Medulla oblongata (tissue), 1 donor: ENCODE results near the gene IGSF10.

ENCODE experiments used
- DNase-seq: peaks from one replicate; pipeline ENCODE4 v3.0.0-alpha.2; 2015; ENCODE audit errors: extremely low spot score

Gene IGSF10

DNA sequence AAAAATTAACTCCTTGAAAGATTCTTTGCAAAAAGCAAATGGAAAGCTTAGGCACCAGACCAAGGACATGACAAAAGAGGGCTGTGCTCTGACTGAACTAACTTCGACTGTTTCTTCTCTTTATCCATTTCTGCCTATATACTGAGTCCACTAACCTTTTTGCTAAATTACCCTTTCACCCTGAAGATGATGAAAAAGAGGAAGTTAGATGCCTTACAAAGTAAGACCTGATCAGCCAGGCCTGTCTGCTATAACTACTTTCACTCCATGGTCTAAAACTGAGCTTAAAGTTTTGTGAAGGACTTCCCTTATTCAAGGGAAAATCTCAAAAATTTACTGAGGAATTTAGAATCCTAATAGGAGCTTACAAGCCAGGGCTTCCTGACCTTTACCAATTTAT, 6.2 kb upstream of the IGSF10 start:
- DNase-seq: no peak

DNA sequence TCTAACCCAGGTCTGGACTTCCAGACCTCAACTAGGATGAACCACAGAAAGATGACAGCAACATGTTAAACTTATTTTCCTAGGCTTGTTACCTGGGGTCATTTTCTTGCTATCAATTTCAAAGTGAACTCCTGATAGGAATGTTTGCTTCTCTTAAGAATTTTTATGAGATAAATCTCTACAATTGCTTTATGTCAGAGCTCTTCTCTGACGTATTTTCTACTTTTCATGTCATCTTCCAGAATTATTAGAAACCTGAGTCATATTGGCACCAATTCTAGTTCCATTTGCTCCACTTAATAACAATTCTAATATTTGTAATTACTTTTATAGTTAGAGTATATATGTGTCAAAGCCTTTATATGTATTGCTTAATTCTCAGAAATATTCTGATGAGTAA, 2.1 kb upstream of the IGSF10 start:
- DNase-seq: no peak

DNA sequence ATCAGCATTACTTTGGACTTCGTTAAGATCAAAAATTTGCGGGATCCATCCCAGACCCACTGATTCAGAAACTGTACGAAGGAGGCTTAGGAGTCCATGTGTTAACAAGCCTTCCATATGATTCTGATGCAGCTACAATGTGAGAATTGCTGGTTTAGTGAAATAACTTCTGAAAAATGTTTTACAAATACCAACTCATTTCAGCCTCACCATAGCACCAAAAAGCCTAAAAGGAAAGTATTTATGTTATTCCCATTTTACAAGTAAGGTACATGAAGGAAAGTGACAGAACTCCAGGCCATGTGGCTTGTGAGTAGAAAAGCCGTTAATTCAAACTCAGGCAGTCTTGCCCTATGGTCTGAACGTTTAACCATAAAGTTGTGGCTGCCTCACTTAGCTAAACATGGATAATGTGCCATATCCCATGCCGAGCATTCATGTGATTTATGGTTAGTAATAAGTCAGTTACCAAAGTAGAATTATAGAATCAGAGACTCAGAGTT, 1.5 kb upstream of the IGSF10 start:
- DNase-seq: no peak

- DNase-seq: no peak
These were observed 633 bp downstream of the IGSF10 start for GRCh38 chr3:151460228-151460627.

GRCh38 chr3:151459358-151459757, 1.5 kb downstream of the IGSF10 start:
- DNase-seq: no peak

DNA sequence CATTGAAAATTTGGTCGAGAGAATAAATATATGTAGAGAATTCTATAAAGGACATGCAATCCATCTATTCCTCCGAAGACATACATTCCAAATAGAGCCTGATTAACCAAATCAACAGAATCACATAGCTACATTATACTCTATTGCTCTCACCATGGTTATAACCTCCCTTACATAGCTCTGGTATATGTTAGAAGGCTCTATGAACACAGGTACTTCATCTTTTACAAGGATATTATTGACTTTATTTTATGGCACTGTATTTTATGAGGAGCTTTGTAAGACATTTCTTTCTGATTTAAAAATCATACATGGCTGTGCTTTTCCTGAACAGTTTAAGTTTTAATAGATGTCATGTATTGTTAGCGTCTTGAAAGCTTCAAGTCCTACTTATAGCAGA, 4.8 kb downstream of the IGSF10 start:
- no peak for DNase-seq

DNA sequence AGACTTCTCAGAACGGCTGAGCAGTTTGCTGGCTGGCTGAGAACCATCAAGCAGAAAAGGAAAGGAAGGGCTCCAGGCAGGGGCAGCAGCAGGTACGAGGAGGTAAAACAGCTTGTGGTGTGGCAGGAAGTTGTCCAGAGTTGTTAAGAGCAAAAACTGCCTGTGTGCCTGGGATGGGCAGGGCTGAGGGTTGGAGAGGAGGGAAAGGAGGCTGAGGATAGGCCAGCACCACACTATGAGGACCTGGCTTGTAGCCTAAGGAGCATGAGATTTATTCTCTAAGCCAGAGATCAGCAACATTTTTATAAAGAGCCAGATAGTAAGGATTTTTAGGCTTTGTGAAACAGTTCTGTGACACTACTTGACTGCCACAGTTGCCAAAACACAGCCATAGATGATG, 8.0 kb downstream of the IGSF10 start:
- DNase-seq: no peak

GRCh38 chr3:151452368-151452767, 8.5 kb downstream of the IGSF10 start:
- DNase-seq: no peak

- no peak for DNase-seq
These were observed 14.9 kb downstream of the IGSF10 start for GRCh38 chr3:151446002-151446340.

DNA sequence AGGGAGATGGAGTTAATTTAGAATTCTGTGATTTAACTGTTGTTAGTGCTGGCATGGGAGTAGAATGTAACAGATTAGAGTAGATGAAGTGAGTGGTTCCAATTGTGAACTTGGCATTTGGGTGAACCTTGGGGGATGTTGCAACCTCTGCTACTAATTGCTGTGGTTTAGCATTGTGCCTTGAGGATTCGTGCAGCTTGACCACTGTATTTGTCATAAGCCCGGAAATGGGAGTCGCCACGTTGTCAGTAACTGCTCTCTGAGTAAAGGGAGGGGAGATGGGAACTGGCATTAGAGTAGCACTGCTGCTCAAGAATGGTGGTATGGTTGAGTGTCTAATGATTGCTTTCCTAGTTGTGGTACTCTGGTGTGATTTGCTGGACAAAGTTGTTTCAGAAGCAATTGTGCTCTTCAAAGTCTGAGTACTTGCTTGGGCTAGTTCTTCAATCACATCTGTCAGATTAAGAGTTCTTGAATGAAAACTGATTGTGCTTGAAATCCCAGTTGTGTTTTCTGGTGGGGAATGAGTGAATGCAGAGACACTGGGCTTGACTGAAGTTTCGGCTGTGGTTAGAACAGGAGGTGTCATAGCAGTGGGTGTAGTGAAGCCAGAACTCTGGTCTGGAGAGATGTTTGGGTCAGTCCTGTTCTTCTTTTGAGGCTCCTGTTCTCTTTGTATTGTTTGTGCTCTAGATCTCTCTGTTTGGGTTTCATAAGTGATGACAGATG, 15.4 kb downstream of the IGSF10 start:
- DNase-seq: no peak

- no peak for DNase-seq
These were observed 17.3 kb downstream of the IGSF10 start for GRCh38 chr3:151443583-151443982.

DNA sequence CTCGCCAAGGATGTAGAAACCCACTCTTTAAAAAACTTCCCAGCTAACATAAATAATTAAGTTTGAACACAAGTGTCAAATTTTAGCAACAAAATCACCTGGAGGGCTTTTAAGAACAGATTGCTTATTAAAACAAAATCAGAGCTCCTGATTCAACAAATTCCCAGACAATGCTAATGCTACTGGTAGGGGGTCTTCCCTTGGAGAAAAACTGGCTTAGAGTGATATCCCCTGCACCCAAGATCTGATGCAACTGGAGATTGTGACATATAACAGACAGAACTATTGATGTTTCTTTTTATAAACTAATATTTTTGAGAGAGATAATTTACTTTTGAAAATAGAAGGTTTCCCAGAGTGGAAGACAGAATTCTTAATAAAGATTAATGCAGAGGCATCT, 19.9 kb downstream of the IGSF10 start:
- DNase-seq: no peak

DNA sequence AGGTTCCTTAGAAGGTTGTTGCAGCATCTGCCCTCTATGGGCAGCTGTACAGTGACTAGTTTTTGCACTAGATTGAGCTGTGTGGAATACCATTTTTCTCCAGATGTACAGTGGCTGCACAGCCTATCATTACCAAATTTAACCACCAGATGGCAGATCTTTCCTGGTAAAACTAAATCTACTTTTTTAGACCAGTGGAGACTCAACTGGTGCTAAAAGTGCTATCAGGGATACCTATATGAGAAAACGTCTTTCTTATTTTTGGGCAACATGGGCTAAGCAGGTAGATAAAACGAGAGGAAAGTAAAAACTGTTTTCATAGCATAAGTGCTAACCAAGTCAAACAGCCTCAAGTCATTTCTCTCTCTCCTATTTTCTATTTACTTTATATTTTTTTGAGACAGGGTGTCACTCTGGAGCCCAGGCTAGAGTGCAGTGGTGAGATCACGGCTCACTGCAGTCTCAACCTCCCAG, 21.2 kb downstream of the IGSF10 start:
- DNase-seq: peak; percentile 84

DNA sequence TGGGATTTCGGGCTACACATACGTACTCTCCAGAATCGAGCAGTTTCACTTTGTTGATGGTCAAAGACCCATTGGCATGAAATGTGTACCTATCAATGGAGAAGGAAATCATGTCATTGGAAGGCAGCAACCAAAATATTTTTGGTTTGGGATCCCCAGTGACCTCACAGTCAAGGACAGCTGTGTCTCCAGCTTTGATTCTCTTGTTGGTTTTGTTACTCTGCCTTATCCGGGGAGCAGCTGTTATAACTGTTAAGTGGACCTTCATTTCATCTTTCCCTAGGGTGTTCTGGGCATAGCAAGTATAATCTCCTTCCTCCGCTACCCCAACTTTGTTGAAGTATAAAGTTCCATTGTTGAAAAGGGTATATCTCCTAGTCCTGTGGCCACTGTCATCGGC, 23.0 kb downstream of the IGSF10 start:
- no peak for DNase-seq

DNA sequence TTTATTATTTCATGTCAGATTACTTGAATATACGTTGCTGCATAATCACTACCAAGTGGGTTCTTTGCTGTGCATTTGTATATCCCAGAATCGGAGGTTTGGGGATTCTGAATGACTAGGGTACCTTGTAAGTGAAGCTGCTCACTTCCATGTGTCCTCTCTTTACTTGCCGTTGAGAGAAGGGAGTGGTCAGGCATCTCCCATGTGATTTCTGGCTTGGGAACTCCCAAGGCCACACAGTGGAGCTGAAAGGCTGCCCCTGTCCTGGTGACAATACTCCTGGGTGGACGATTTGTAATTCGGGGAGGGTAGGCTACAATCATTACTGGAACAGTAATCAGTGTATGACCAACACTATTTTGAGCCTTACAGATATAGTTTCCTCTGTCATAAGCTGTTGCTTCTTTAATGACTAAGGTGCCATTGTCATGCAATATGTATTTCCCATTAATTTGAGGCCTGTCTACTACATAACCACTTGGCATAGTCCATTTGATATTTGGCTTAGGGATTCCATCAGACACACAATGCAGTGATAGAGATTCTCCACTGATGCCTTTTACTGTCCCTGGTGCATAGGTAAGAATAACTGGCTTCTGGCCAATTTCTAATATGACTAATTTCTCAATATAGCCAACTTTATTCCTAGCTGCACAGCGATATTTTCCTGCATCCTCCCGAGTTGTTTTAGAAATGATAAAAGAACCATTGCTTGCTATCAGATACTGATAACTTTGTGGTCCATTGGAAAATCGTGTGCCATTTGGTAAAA, 24.0 kb downstream of the IGSF10 start:
- DNase-seq: no peak

DNA sequence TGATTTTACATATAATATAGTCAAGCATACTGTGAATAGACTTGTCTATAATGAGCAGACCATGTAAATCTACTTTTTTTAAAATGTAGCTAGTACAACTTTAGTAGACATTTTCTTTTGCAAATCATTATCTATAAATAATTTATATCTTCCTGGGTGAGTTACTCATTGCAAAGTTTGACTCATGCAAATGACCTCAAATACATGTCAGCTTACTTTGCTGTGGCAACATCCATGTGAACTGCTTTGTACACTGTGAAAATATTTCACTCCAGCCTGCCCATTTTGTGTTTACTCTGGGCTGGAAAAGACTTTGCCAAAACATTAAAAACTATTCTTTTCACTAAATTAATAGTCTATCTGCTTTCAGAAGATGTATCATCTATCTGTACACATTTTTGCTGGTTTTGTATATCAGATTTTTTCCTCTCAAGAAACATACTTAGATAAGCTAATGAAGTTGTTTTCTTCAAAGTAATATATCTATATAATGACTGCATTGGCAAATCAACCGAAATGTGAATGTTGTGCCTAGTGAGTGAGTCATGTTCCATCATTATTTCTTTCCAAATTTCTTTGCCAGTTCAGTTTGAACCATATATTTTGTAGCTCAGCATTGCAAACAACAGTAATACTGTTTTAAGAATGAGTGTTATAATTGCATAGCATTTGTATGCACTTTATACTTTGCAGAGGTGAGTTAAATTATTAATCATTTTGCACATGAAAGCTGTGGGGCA, 26.5 kb downstream of the IGSF10 start:
- no peak for DNase-seq

DNA sequence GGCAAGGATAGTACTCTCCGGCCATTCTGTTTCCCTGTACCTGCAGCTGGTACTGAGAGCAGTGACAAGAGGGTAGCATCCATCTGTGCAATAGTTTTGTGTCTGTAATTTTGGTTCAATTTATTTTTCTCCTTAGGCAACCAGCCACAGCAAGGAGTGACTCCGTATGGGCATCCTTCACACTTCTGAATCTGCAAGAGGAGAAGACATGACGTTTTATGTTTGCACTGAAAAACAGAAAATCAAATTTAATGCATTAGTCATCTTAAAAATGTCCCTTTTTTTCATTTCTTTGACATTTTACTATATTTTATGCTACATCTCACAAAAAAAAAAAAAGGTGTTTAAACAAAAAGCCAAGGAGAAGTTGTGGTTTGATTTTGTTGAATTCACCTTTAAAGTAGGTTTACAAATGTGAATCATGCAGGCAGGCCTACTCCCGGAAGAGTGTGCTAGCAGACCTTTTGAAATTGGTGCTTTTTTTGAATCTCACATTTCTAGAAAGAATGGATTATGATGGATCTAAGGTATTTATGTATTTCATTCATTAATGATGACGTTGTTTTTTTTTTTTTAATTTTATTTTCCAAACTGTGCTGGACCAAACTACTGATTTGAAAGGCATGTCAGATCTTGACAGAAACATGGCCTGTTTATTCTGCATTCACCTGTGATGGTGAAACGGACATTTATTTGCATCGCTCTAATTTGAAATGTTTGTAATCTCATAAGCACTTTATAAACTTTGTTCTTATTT, 28.1 kb downstream of the IGSF10 start:
- DNase-seq: no peak

GRCh38 chr3:151431940-151432339, 28.9 kb downstream of the IGSF10 start:
- DNase-seq: no peak

- DNase-seq: no peak
These were observed 29.9 kb downstream of the IGSF10 start for GRCh38 chr3:151430821-151431484.

GRCh38 chr3:151428386-151428785, 32.5 kb downstream of the IGSF10 start:
- no peak for DNase-seq

DNA sequence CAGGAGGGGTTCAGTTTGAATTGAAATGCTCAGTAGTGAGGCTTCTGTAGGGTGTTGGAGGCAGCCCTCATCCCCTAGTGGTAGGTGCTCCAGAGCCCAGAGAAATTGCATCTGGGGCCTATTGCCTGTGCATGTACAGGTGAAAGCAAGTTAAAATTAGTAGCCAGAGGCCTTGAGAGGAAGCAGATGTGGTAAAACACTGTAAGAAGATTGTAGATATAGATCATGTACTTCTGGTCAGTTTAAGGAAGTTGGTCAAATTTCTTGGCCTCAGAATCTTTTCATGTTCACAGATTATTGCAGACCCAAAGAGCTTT, 34.6 kb downstream of the IGSF10 start:
- DNase-seq: no peak
